Globus pallidus (tissue), 1 donor: Measurements from ENCODE around the gene TYW1.
"Not testable (repeated sequence)": the region's sequence is repeated elsewhere in the genome, so short reads cannot be mapped to it uniquely, and the experiment has no call there.

Experiments used
- DNase-seq: peaks from one replicate; pipeline ENCODE4 v3.0.0-alpha.2; 2015; ENCODE audit warnings: low spot score

Gene TYW1

GRCh38 chr7:67251986-67252558, 255.4 kb downstream of the TYW1 start:
- DNase-seq, result no peak

GRCh38 chr7:67255076-67255475, 258.4 kb downstream of the TYW1 start:
- not testable (repeated sequence) for DNase-seq

GRCh38 chr7:67257779-67258178, 261.1 kb downstream of the TYW1 start:
- not testable (repeated sequence) for DNase-seq

DNA sequence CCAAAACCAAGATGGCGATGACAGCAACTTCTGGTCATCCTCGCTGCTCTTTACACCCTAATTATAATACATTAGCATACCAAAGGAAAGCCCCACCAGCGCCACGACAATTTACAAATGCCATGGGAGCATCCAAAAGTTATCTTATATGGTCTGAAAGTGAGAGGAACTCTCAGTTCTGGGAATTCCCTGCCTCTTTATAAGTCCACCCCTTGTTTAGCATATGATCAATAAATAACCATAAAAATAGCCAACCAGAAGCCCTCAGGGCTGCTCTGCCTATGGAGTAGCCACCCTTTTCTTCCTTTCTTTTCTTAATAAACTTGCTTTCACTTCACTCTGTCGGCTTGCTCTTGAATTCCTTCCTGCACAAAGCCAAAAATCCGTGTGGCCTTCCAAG, 262.7 kb downstream of the TYW1 start:
- DNase-seq, result not testable (repeated sequence)

- not testable (repeated sequence) for DNase-seq
Observed at GRCh38 chr7:67260166-67260586, 263.5 kb downstream of the TYW1 start.

DNA sequence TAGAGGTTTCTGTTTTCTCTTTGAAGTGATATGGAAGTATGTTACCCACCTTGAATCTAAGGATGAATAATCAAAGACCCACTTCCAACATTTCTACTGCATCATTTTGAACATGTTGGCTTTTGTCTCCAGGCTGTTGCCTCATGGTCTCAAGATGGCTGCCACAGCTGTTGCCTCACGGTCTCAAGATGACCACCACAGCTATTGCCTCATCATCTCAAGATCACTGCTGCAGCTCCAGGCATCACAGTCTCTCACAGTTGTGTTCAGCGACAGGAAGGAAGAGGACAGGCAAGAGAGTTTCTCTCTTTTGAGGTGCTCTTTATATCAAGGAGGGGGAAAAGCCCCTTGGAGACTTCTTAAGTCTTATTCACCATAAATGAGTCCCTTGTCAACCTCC, 267.4 kb downstream of the TYW1 start:
- DNase-seq, result not testable (repeated sequence)

DNA sequence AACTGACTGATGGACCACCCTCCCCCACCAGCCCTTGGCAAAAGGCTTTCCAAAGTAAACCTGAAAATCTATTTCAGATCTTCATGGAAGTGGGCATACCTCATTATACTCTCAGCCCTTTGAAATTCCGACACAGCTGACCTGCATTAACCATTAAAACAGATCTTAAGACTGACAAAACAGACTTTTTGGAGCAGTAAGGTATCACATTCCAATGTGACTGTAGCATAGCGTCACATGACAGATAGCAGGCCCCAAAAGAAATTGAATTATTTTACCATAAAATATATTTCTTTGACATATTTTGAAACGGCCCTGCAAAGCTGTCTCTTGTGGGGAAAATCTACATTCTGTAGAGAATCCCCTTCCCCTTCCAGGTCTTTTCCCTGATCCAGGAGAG, 269.4 kb downstream of the TYW1 start:
- DNase-seq, result not testable (repeated sequence)

- DNase-seq, result no peak
Observed at GRCh38 chr7:67267914-67268313, 271.3 kb downstream of the TYW1 start.

GRCh38 chr7:67269916-67270315, 273.3 kb downstream of the TYW1 start:
- not testable (repeated sequence) for DNase-seq
